H1 (cell line): ENCODE measurements around the gene IL1A. TPM values are rescaled to one million over a fixed set of nuclear protein-coding genes. Genes with fewer than 3 reads are reported as not detected.

ENCODE experiments used
- CTCF ChIA-PET: fragments of 300-600 bp; sonication (Branson Sonifier 250); formaldehyde crosslinking; loops from one replicate; lab custom pipeline; 2021; ENCODE audit not compliant: partially characterized antibody; lab: Charles Lee
- POLR2A ChIA-PET: fragments of 300-600 bp; sonication (Branson Sonifier 250); formaldehyde crosslinking; loops from one replicate; lab custom pipeline; 2021; ENCODE audit warnings: inconsistent platforms; ENCODE audit not compliant: partially characterized antibody; lab: Charles Lee
- DNase-seq, 2 experiments: peaks; one replicate each; pipeline versions ENCODE4 v3.0.0 to v3.0.0-alpha.2; 2010 to 2022; ENCODE audit warnings: low spot score in 2 of 2, low read depth in 1 of 2, mixed read lengths in 1 of 2
- FAIRE-seq: peaks from 2 replicates; lab custom pipeline; 2011; peaks lifted over from hg19 to GRCh38; lab: Jason Lieb, UNC
- H2AFZ ChIP-seq: 2 replicates; pipeline ENCODE4 v1.8.1; 2012; ENCODE audit warnings: low read length, inconsistent platforms
- H2AK5ac ChIP-seq: 2 replicates; pipeline ENCODE4 v1.6.1; 2013; ENCODE audit warnings: low read depth, low read length
- H2BK120ac ChIP-seq: replicated peaks from 2 replicates; pipeline ENCODE3; 2013; ENCODE audit warnings: low read depth, low read length, inconsistent platforms
- H2BK12ac ChIP-seq: 2 replicates; pipeline ENCODE4 v1.6.1; 2013; ENCODE audit warnings: low read depth, low read length
- H2BK15ac ChIP-seq: 2 replicates; pipeline ENCODE4 v1.6.1; 2013; ENCODE audit warnings: low read length
- H2BK20ac ChIP-seq: 2 replicates; pipeline ENCODE4 v1.6.1; 2013; ENCODE audit warnings: low read length
- H2BK5ac ChIP-seq: 2 replicates; pipeline ENCODE4 v1.6.1; 2013; ENCODE audit warnings: low read depth, low read length
- H3K14ac ChIP-seq: 2 replicates; pipeline ENCODE4 v1.6.1; 2013; ENCODE audit warnings: inconsistent platforms; ENCODE audit not compliant: insufficient read length
- H3K18ac ChIP-seq: 2 replicates; pipeline ENCODE4 v1.6.1; 2013; ENCODE audit warnings: low read length; ENCODE audit errors: extremely low read depth
- H3K23ac ChIP-seq: 2 replicates; pipeline ENCODE4 v1.6.1; 2013; ENCODE audit warnings: inconsistent platforms; ENCODE audit not compliant: insufficient read length
- H3K23me2 ChIP-seq: 2 replicates; pipeline ENCODE4 v1.6.1; 2013; ENCODE audit warnings: low read depth, low read length
- H3K27ac ChIP-seq: 2 replicates; pipeline ENCODE4 v1.6.1; 2011; ENCODE audit warnings: low read depth, low read length, inconsistent platforms
- H3K27me3 ChIP-seq, 4 experiments: replicated peaks in 1 of 4; 1 replicate in 1 of 4; 2 replicates in 3 of 4; pipeline versions ENCODE4 v1.6.1 to v1.8.1; 2011 to 2013; ENCODE audit warnings: low read length in 3 of 4, mild to moderate bottlenecking in 3 of 4, inconsistent platforms in 2 of 4, mixed read lengths in 2 of 4, moderate library complexity in 1 of 4; ENCODE audit not compliant: control insufficient read depth in 3 of 4, insufficient read depth in 3 of 4; ENCODE audit errors: extremely low read depth in 1 of 4
- H3K36me3 ChIP-seq, 4 experiments: 2 replicates each; pipeline versions ENCODE4 v1.6.1 to v1.8.1; 2011 to 2013; ENCODE audit warnings: mild to moderate bottlenecking in 4 of 4, low read length in 3 of 4, moderate library complexity in 2 of 4, control low read depth in 1 of 4, inconsistent platforms in 1 of 4; ENCODE audit not compliant: insufficient read depth in 4 of 4, control insufficient read depth in 2 of 4
- H3K4ac ChIP-seq: replicated peaks from 2 replicates; pipeline ENCODE3; 2013; ENCODE audit warnings: low read length, low read depth, mixed read lengths, inconsistent platforms; ENCODE audit not compliant: insufficient read length
- H3K4me1 ChIP-seq, 4 experiments: replicated peaks in 1 of 4; 1 replicate in 1 of 4; 2 replicates in 3 of 4; pipeline versions ENCODE4 v1.6.1 to v1.8.1; 2011 to 2013; ENCODE audit warnings: low read length in 3 of 4, inconsistent platforms in 2 of 4, mixed read lengths in 1 of 4; ENCODE audit not compliant: insufficient read depth in 4 of 4, control insufficient read depth in 3 of 4
- H3K4me2 ChIP-seq, 2 experiments: 2 replicates each; pipeline versions ENCODE4 v1.6.1 to v1.8.1; 2011 to 2013; ENCODE audit warnings: low read depth in 2 of 2, low read length in 2 of 2, control low read depth in 1 of 2, inconsistent platforms in 1 of 2, mild to moderate bottlenecking in 1 of 2; ENCODE audit not compliant: insufficient read depth in 1 of 2
- H3K4me3 ChIP-seq, 4 experiments: fragments of 200-600, 300-600 bp in 1 of 4; sonication (generic), shearing (Covaris generic), sonication (Bioruptor Twin) in 1 of 4; 2 replicates each; pipeline versions ENCODE4 v1.5.1 to v1.8.1; 2011 to 2016; ENCODE audit warnings: low read length in 4 of 4, low read depth in 3 of 4, control low read depth in 2 of 4, inconsistent platforms in 2 of 4, mild to moderate bottlenecking in 2 of 4, mixed read lengths in 1 of 4, moderate library complexity in 1 of 4; ENCODE audit not compliant: insufficient read depth in 2 of 4; ENCODE audit errors: extremely low read depth in 1 of 4
- H3K56ac ChIP-seq: replicated peaks from 2 replicates; pipeline ENCODE3; 2013; ENCODE audit warnings: low read depth, mild to moderate bottlenecking, mixed read lengths, low read length, inconsistent platforms; ENCODE audit not compliant: insufficient read length
- H3K79me1 ChIP-seq: 2 replicates; pipeline ENCODE4 v1.6.1; 2013; ENCODE audit warnings: low read depth, low read length, control low read depth
- H3K79me2 ChIP-seq, 2 experiments: 2 replicates each; pipeline versions ENCODE4 v1.6.1 to v1.8.1; 2012 to 2013; ENCODE audit warnings: low read length in 2 of 2, mild to moderate bottlenecking in 2 of 2, inconsistent platforms in 1 of 2; ENCODE audit not compliant: insufficient read depth in 2 of 2, control insufficient read depth in 1 of 2
- H3K9ac ChIP-seq, 4 experiments: replicated peaks in 1 of 4; 1 replicate in 1 of 4; 2 replicates in 3 of 4; pipeline versions ENCODE4 v1.6.1 to v1.8.1; 2011 to 2013; ENCODE audit warnings: low read depth in 3 of 4, low read length in 3 of 4, control low read depth in 2 of 4, mild to moderate bottlenecking in 2 of 4, moderate library complexity in 2 of 4, inconsistent platforms in 1 of 4; ENCODE audit errors: extremely low read depth in 1 of 4
- H3K9me3 ChIP-seq, 2 experiments: 2 replicates each; pipeline versions ENCODE4 v1.6.1 to v1.8.1; 2012 to 2013; ENCODE audit warnings: mild to moderate bottlenecking in 2 of 2, moderate library complexity in 2 of 2, control low read depth in 1 of 2, inconsistent platforms in 1 of 2, low read depth in 1 of 2, low read length in 1 of 2, mixed read lengths in 1 of 2; ENCODE audit not compliant: insufficient read depth in 2 of 2
- H4K20me1 ChIP-seq, 2 experiments: replicated peaks in 1 of 2; 2 replicates each; pipeline versions ENCODE3 to v1.8.1; 2011 to 2013; ENCODE audit warnings: inconsistent platforms in 2 of 2, low read length in 2 of 2, mild to moderate bottlenecking in 1 of 2; ENCODE audit not compliant: insufficient read depth in 2 of 2, control insufficient read depth in 1 of 2
- H4K5ac ChIP-seq: 2 replicates; pipeline ENCODE4 v1.6.1; 2013; ENCODE audit warnings: low read length, low read depth, mixed read lengths, inconsistent platforms; ENCODE audit not compliant: insufficient read length
- H4K8ac ChIP-seq: 2 replicates; pipeline ENCODE4 v1.8.0; 2013; ENCODE audit warnings: mild to moderate bottlenecking, moderate library complexity, low read length, inconsistent platforms; ENCODE audit not compliant: insufficient read depth; ENCODE audit errors: extremely low read depth
- H4K91ac ChIP-seq: replicated peaks from 2 replicates; pipeline ENCODE3; 2013; ENCODE audit warnings: low read length, mixed read lengths, inconsistent platforms; ENCODE audit not compliant: insufficient read length
- ATF3 ChIP-seq: IDR thresholded peaks from 2 replicates; pipeline ENCODE4 v1.6.1; 2011; ENCODE audit warnings: low read depth, mild to moderate bottlenecking, low read length; ENCODE audit not compliant: insufficient read depth
- CTBP2 ChIP-seq: IDR thresholded peaks from 2 replicates; pipeline ENCODE4 v1.7.0; 2011; ENCODE audit warnings: borderline replicate concordance, mild to moderate bottlenecking, moderate library complexity, mixed read lengths, low read length; ENCODE audit not compliant: insufficient read depth, insufficient read length
- JUND ChIP-seq: IDR thresholded peaks from 2 replicates; pipeline ENCODE4 v1.6.1; 2011; ENCODE audit warnings: mild to moderate bottlenecking, improper control_type of control experiment, low read length
- MAX ChIP-seq: IDR thresholded peaks from 2 replicates; pipeline ENCODE4 v1.6.1; 2012; ENCODE audit warnings: inconsistent platforms
- NRF1 ChIP-seq: IDR thresholded peaks from 2 replicates; pipeline ENCODE4 v1.6.1; 2011; ENCODE audit warnings: mild to moderate bottlenecking, low read depth, low read length, improper control_type of control experiment
- RAD21 ChIP-seq, 2 experiments: IDR thresholded peaks in 1 of 2; conservative IDR thresholded peaks in 1 of 2; 2 replicates each; pipeline ENCODE4 v1.6.1; 2011; ENCODE audit warnings: low read depth in 2 of 2, low read length in 2 of 2, improper control_type of control experiment in 1 of 2, inconsistent platforms in 1 of 2, mild to moderate bottlenecking in 1 of 2, moderate library complexity in 1 of 2
- RXRA ChIP-seq: IDR thresholded peaks from 2 replicates; pipeline ENCODE4 v1.6.1; 2011; ENCODE audit warnings: low read depth, mild to moderate bottlenecking, low read length, moderate library complexity; ENCODE audit not compliant: insufficient read depth
- SIN3A ChIP-seq, 2 experiments: IDR thresholded peaks in 1 of 2; conservative IDR thresholded peaks in 1 of 2; 2 replicates each; pipeline ENCODE4 v1.6.1; 2011 to 2012; ENCODE audit warnings: low read length in 2 of 2, improper control_type of control experiment in 1 of 2, low read depth in 1 of 2, mild to moderate bottlenecking in 1 of 2
- SIX5 ChIP-seq: IDR thresholded peaks from 2 replicates; pipeline ENCODE4 v1.6.1; 2011; ENCODE audit warnings: mild to moderate bottlenecking, low read depth, low read length
- WGBS, 2 experiments: shearing (Covaris generic) in 1 of 2; methylation state at CpG; one replicate each; pipeline versions ENCODE4 v1.1.6 to v1.1.7; 2013 to 2015; ENCODE audit warnings: low lambda C conversion rate in 2 of 2, mixed read lengths in 2 of 2, inconsistent platforms in 1 of 2, low coverage in 1 of 2, missing lambda C conversion rate in 1 of 2; ENCODE audit not compliant: insufficient replicate concordance in 2 of 2, insufficient coverage in 1 of 2, insufficient read length in 1 of 2; ENCODE audit errors: extremely low coverage in 1 of 2, missing lambda C conversion rate in 1 of 2; 5-methylcytosine and 5-hydroxymethylcytosine counted together
- polyA plus RNA-seq, 7 experiments: library from polyadenylated mRNA; depleted of rRNA in 3 of 7; stranded (reverse) in 5 of 7; unstranded in 2 of 7; fragments of >200 nt in 5 of 7; fragments of 200-250 nt in 2 of 7; gene quantifications; 1 replicate in 5 of 7; 2 replicates in 1 of 7; 4 replicates in 1 of 7; pipeline versions ENCODE4 v1.2.1 to v1.2.3, GENCODE V29; 2011 to 2013; ENCODE audit warnings: missing spikeins in 2 of 7, mixed read lengths in 2 of 7
- total RNA-seq: library from RNA; stranded (reverse); fragmentation: NEBNext Ultra II Directional; extraction: Animal tissue kit (Norgen Biotek cat#: 25700); gene quantifications from 2 replicates; pipeline ENCODE4 v1.2.1, GENCODE V29; 2021

Gene IL1A
- total and polyA plus RNA-seq, 2 of the 8 experiments (the other 6 are each of a cell fraction or from before 2014, with no cell fraction given), result 0.32 to 0.74 TPM

- FAIRE-seq, result peak; percentile 66
- Histone ChIP-seq H3K14ac (no peak overlapping the region), H3K9ac (no peak overlapping the region; a peak in 2 of 7 replicates), H3K23ac (no peak overlapping the region), H4K8ac (peak overlapping the region; percentile 75; the same call in 1 of the 2 replicates), H3K27ac (no peak overlapping the region), H4K91ac (no peak overlapping the region), H3K4me2 (no peak overlapping the region; a peak in 1 of 4 replicates), H3K56ac (no peak overlapping the region), H4K5ac (no peak overlapping the region), H3K4me3 (no peak overlapping the region), H3K9me3 (no peaks in the 10 kb centered on the region), H4K20me1 (no peaks in the 10 kb centered on the region), H2AFZ (peak overlapping the region; percentile 96), H2BK15ac (no peak overlapping the region), H3K4me1 (no peaks in the 10 kb centered on the region; a peak in 2 of 7 replicates), H3K27me3 (no peaks in the 10 kb centered on the region), H3K23me2 (no peaks in the 10 kb centered on the region), H2BK5ac (no peak overlapping the region), H2BK20ac (no peak overlapping the region), H2BK120ac (no peak overlapping the region), H2AK5ac (no peak overlapping the region), H3K4ac (no peak overlapping the region), H3K36me3 (no peaks in the 10 kb centered on the region), H3K18ac (no peak overlapping the region), H3K79me1 (no peaks in the 10 kb centered on the region), H2BK12ac (no peak overlapping the region), H3K79me2 (no peaks in the 10 kb centered on the region)
- peak; percentile 89 to 94 for DNase-seq
- ChIA-PET CTCF (interaction anchor here (0.6 to 10.5 kb wide), 47 partner anchors 10 to 233 kb away, joined by 3 to 185 read pairs (median 7); partner anchors contain the start of genes CHCHD5 and SLC20A1), POLR2A (interaction anchor here (1.0 to 1.4 kb wide), 4 partner anchors 64 to 142 kb away, joined by 3 to 4 read pairs (median 3); no protein-coding TSS in a partner anchor)
- WGBS, 2 experiments, result 35% methylated on average over 17 of the region's 19 CpGs; no CpG with 5 or more reads in 1 of the 2 experiments
- peak; percentile 35; the same call in 1 of the 2 replicates for TF ChIP-seq JUND
- no peak for TF ChIP-seq NRF1
- TF ChIP-seq RAD21 (IDR thresholded peaks at IDR 0.05 in 1 of 2, conservative IDR thresholded peaks at IDR 0.05 in 1 of 2; ENCODE audit: low read depth in 2 of 2, low read length in 2 of 2), result peak; percentile 99
- TF ChIP-seq RXRA, result no peak
- TF ChIP-seq SIN3A (conservative IDR thresholded peaks at IDR 0.05 in 1 of 2, IDR thresholded peaks at IDR 0.05 in 1 of 2; ENCODE audit: low read depth in 1 of 2, low read length in 2 of 2), result 0 out of 4 replicates have a peak, but pooled peaks of 1 of the 2 experiments have one; percentile 50
- TF ChIP-seq MAX, result peak; percentile 70
- no peak for TF ChIP-seq SIX5
- no peak for TF ChIP-seq CTBP2
- TF ChIP-seq ATF3, result no peak
Measured at GRCh38 chr2:112726487-112727190, 57.7 kb downstream of the IL1A start.
